GM19328 (cell line): Measurements from ENCODE around the gene SLC2A1.

ENCODE experiments used
- ATAC-seq: cut with Tn5 transposase; IDR thresholded peaks from one replicate; pipeline ENCODE4 v1.9.1; 2021; ENCODE audit warnings: mild to moderate bottlenecking, moderate library complexity; ENCODE audit not compliant: unreplicated experiment

Gene SLC2A1

GRCh38 chr1:42961312-42962091 is 2.8 kb upstream of the SLC2A1 start:
- ATAC-seq, result no peak

GRCh38 chr1:42960566-42961311 is 2.1 kb upstream of the SLC2A1 start:
- no peak for ATAC-seq

GRCh38 chr1:42960122-42960390 is 1.4 kb upstream of the SLC2A1 start:
- no peak for ATAC-seq

- peak; percentile 53 for ATAC-seq
Measured at GRCh38 chr1:42957880-42958487, 684 bp downstream of the SLC2A1 start.

GRCh38 chr1:42957229-42957879 is 1.3 kb downstream of the SLC2A1 start:
- no peak for ATAC-seq

- ATAC-seq, result no peak
Measured at GRCh38 chr1:42956739-42957138, 1.9 kb downstream of the SLC2A1 start.

DNA sequence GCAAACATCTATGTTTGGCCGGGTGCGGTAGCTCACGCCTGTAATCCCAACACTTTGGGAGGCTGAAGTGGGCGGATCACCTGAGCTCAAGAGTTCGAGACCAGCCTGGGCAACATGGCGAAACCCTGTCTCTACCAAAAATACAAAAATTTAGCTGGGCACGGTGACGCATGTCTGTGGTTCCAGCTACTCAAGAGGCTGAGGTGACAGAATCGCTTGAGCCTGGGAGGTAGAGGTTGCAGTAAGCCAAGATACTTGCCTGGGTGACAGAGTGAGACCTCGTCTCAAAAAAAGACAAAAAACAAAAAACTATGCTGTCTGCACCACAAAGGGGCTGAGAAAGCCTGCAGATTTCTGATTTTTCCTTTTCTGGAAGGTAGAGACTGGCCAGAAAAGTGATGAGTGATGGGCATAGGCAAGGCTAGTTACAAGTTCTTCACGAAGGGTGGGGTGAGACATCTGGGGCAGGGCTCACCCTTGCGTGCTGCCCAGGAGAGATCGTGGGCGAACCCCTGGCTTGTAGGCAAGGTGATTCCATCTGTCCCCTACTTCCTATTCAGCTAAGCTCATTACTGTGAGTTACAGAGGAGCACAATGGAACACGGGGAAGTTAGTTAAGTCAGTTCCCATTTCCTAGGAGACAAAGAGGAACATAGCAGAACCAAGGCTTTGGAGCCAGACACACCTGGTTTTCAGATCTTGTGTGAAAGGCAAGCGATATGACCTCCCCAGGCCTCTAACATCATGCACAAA is 3.2 kb downstream of the SLC2A1 start:
- ATAC-seq, result no peak

- no peak for ATAC-seq
Measured at GRCh38 chr1:42953182-42954180, 5.2 kb downstream of the SLC2A1 start.

GRCh38 chr1:42952303-42953001 is 6.2 kb downstream of the SLC2A1 start:
- ATAC-seq, result no peak

DNA sequence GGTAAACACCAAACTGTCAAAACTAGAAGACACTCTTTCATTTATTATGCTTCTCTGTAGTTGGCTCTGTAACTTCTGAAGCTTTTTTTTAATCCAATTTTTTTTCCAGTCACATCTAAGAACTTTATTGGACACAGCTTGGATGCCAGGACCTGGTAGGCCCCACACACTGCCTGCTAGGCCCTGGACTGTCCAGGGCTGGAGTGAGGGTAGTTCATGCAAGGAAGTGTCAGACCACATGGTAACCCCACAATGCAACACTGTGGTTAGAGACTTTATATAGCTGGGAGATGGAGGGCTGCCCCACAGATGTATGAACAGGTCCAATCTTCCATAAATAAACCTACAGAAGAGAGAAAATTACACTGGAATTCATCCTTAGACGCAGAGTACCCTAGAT is 7.1 kb downstream of the SLC2A1 start:
- no peak for ATAC-seq

DNA sequence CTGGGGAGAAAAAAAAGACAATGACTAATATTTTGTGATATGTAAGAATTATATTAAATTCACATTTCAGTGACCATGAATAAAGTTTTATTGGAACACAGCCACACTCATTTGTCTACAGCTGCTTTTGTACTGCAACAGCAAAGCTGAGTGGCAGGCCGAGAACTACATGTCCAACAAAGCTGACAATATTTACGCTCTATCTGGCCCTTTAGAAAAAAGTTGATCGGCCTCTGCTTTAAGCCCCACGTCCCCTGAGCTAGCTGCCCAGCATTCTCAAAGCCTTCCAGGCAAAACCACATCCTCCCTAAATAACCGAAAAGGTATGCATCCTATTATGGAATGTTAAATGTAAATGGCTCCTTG is 8.6 kb downstream of the SLC2A1 start:
- ATAC-seq, result no peak

- ATAC-seq, result no peak
Measured at GRCh38 chr1:42949312-42950115, 9.2 kb downstream of the SLC2A1 start.

- no peak for ATAC-seq
Measured at GRCh38 chr1:42947965-42948732, 10.5 kb downstream of the SLC2A1 start.

- ATAC-seq, result no peak
Measured at GRCh38 chr1:42947117-42947516, 11.6 kb downstream of the SLC2A1 start.

DNA sequence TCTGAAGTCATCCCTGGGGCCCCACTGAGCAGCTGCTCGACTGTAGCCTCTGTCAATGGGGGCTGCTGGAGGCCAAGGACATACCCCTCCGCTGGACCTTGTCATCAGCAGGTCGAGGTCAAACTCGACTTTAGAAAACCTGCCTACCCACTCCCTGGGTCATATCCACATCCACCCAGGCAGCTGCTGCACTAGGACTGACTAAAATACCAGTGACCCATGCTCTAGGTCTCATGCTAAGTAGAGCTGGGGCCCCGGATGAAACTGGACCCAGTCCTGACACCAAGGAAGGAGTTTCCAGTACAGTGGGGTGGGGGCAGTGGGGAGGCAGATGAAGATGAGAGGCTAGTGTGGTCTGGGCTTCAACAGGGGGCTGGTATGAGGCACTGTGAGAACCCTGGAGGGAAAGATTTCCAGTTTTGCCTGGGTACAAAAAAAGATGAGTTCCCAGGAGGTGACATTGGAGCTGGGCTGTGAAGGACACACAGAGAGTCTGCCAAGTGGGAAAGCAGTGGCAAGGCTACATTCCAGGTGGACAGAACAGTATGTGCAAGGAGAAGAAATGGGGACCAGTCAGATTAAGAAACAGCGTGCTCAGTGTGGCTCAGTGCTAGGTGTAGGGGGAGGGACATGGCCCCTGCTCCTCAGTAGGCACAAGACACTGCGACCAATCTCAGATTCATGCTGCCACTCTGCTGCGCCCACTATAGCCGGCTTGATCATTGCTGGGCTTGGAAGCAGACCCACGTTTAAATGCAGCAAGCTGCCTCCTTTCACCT is 12.4 kb downstream of the SLC2A1 start:
- ATAC-seq, result no peak

GRCh38 chr1:42945164-42945563 is 13.5 kb downstream of the SLC2A1 start:
- no peak for ATAC-seq
